GM23338 (cell line): ENCODE results near the gene ULK4. TPM values are rescaled to one million over a fixed set of nuclear protein-coding genes. Genes with fewer than 3 reads are reported as not detected.

Experiments
- ATAC-seq: fragments of 200-7000 bp; cut with Tn5 transposase; 3 replicates; pipeline ENCODE4 v1.9.1; 2020
- DNase-seq: peaks from one replicate; pipeline ENCODE4 v3.0.0-alpha.2; 2015; ENCODE audit warnings: low spot score
- H2AFZ ChIP-seq: fragments of 200-600 bp; sonication (generic); 2 replicates; pipeline ENCODE4 v1.8.0; 2016; ENCODE audit warnings: antibody characterized with exemption, mild to moderate bottlenecking, moderate library complexity
- H3F3A ChIP-seq: fragments of 200-600 bp; sonication (generic); replicated peaks from 2 replicates; pipeline ENCODE4 v1.8.0; 2017; ENCODE audit warnings: antibody characterized with exemption, mixed run types, low read depth
- H3K27ac ChIP-seq: fragments of 200-600 bp; sonication (generic); 2 replicates; pipeline ENCODE4 v1.6.1; 2016; ENCODE audit warnings: low read depth
- H3K27me3 ChIP-seq: fragments of 200-600 bp; sonication (generic); 2 replicates; pipeline ENCODE4 v1.8.0; 2016; ENCODE audit warnings: mild to moderate bottlenecking, mixed run types, moderate library complexity; ENCODE audit not compliant: insufficient read depth
- H3K36me3 ChIP-seq: fragments of 200-600 bp; sonication (generic); 2 replicates; pipeline ENCODE4 v1.8.0; 2016; ENCODE audit warnings: mild to moderate bottlenecking; ENCODE audit not compliant: insufficient read depth
- H3K4me1 ChIP-seq: fragments of 200-600 bp; sonication (generic); 2 replicates; pipeline ENCODE4 v1.8.0; 2016; ENCODE audit warnings: mild to moderate bottlenecking, moderate library complexity; ENCODE audit not compliant: insufficient read depth
- H3K4me2 ChIP-seq: fragments of 200-600 bp; sonication (generic); 2 replicates; pipeline ENCODE4 v1.7.1; 2017; ENCODE audit warnings: mixed run types
- H3K4me3 ChIP-seq: fragments of 200-600 bp; sonication (generic); 2 replicates; pipeline ENCODE4 v1.6.1; 2016; ENCODE audit warnings: mixed run types
- H3K79me2 ChIP-seq: fragments of 200-600 bp; sonication (generic); replicated peaks from 2 replicates; pipeline ENCODE4 v1.8.0; 2017; ENCODE audit warnings: mild to moderate bottlenecking; ENCODE audit not compliant: insufficient read depth
- H3K9me2 ChIP-seq: fragments of 200-600 bp; sonication (generic); 2 replicates; pipeline ENCODE4 v1.8.0; 2017; ENCODE audit not compliant: insufficient read depth
- H4K20me1 ChIP-seq: fragments of 200-600 bp; sonication (generic); replicated peaks from 2 replicates; pipeline ENCODE4 v1.8.0; 2017; ENCODE audit warnings: mild to moderate bottlenecking; ENCODE audit not compliant: insufficient read depth
- H3K27ac Mint-ChIP-seq: 2 replicates; pipeline ENCODE4 v1.8.0; 2020; ENCODE audit warnings: inconsistent platforms, mild to moderate bottlenecking, moderate library complexity, mixed read lengths
- H3K27me3 Mint-ChIP-seq: 3 replicates; pipeline ENCODE4 v1.8.0; 2022; ENCODE audit warnings: low read depth, mild to moderate bottlenecking, moderate library complexity, mixed read lengths, inconsistent platforms; ENCODE audit not compliant: insufficient read depth, poor library complexity
- H3K36me3 Mint-ChIP-seq: 3 replicates; pipeline ENCODE4 v1.8.0; 2021; ENCODE audit warnings: low read depth, mild to moderate bottlenecking, inconsistent platforms, moderate library complexity, mixed read lengths
- H3K4me1 Mint-ChIP-seq: 3 replicates; pipeline ENCODE4 v1.8.0; 2020; ENCODE audit warnings: mild to moderate bottlenecking, inconsistent platforms, mixed read lengths
- H3K4me3 Mint-ChIP-seq: 3 replicates; pipeline ENCODE4 v1.8.0; 2021; ENCODE audit warnings: moderate library complexity, mild to moderate bottlenecking, inconsistent platforms, mixed read lengths
- H3K9me3 Mint-ChIP-seq: 3 replicates; pipeline ENCODE4 v1.8.0; 2020; ENCODE audit warnings: moderate library complexity, mild to moderate bottlenecking, inconsistent platforms, mixed read lengths
- CREB1 ChIP-seq: fragments of 250-450 bp; sonication (Bioruptor Pico); IDR thresholded peaks from 2 replicates; pipeline ENCODE4 v1.5.0; 2020; ENCODE audit warnings: low read depth, mild to moderate bottlenecking, moderate library complexity
- EZH2 ChIP-seq: fragments of 200-600 bp; sonication (generic); IDR thresholded peaks from one replicate; pipeline ENCODE4 v1.8.0; 2017; ENCODE audit warnings: antibody characterized with exemption, mild to moderate bottlenecking, low read depth; ENCODE audit not compliant: unreplicated experiment
- EZH2phosphoT487 ChIP-seq: fragments of 200-600 bp; sonication (generic); IDR thresholded peaks from one replicate; pipeline ENCODE4 v1.8.1; 2018; ENCODE audit warnings: antibody characterized with exemption; ENCODE audit not compliant: unreplicated experiment
- JUNB ChIP-seq: IDR thresholded peaks from one replicate; pipeline ENCODE4 v1.6.1; 2016; ENCODE audit warnings: antibody characterized with exemption; ENCODE audit not compliant: unreplicated experiment
- NANOG ChIP-seq: IDR thresholded peaks from 2 replicates; pipeline ENCODE4 v1.6.1; 2016; ENCODE audit warnings: antibody characterized with exemption, borderline replicate concordance
- POLR2AphosphoS5 ChIP-seq: IDR thresholded peaks from 2 replicates; pipeline ENCODE4 v1.6.1; 2016; ENCODE audit warnings: antibody characterized with exemption, low read depth
- STAT1 ChIP-seq: IDR thresholded peaks from one replicate; pipeline ENCODE4 v1.6.1; 2016; ENCODE audit warnings: antibody characterized with exemption; ENCODE audit not compliant: unreplicated experiment
- ZNF114 ChIP-seq: fragments of 250-450 bp; sonication (Bioruptor Pico); IDR thresholded peaks from 2 replicates; pipeline ENCODE4 v1.5.0; 2020; ENCODE audit warnings: mild to moderate bottlenecking, moderate library complexity
- ZNF331 ChIP-seq: fragments of 250-450 bp; sonication (Bioruptor Pico); IDR thresholded peaks from 2 replicates; pipeline ENCODE4 v1.5.0; 2020; ENCODE audit warnings: low read depth, mild to moderate bottlenecking, moderate library complexity
- polyA plus RNA-seq: library from polyadenylated mRNA; unstranded; fragments of >200 nt; fragmentation: Nextera tagmentation; extraction: Ambion mirVana; gene quantifications from 2 replicates; pipeline ENCODE4 v1.2.1, GENCODE V29; 2016
- total RNA-seq: library from RNA; depleted of rRNA; stranded (reverse); fragments of >200 nt; shearing (Covaris generic); gene quantifications from 2 replicates; pipeline ENCODE4 v1.2.3, GENCODE V29; 2014
- TF ChIP-seq, protein P1 (sequence below): IDR thresholded peaks from one replicate; pipeline ENCODE4 v1.6.1; 2018; ENCODE audit warnings: antibody characterized with exemption; ENCODE audit not compliant: unreplicated experiment
- TF ChIP-seq, protein P2 (sequence below): IDR thresholded peaks from 2 replicates; pipeline ENCODE4 v1.6.1; 2016; ENCODE audit warnings: antibody characterized with exemption
- TF ChIP-seq, protein P3 (sequence below): fragments of 250-450 bp; sonication (Bioruptor Pico); IDR thresholded peaks from 2 replicates; pipeline ENCODE4 v1.5.0; 2020; ENCODE audit warnings: mild to moderate bottlenecking, moderate library complexity
- TF ChIP-seq, protein P4 (sequence below), 2 experiments: fragments of 200-600 bp in 1 of 2; sonication (generic) in 1 of 2; conservative IDR thresholded peaks; 2 replicates each; pipeline versions ENCODE4 v1.5.1 to v1.6.1; 2016 to 2017; ENCODE audit warnings: antibody characterized with exemption in 2 of 2, low read depth in 2 of 2, mild to moderate bottlenecking in 2 of 2, moderate library complexity in 1 of 2

The ULK4 gene
- total and polyA plus RNA-seq, 2 experiments from 2014 or later: 20.8 to 41.4 TPM

DNA sequence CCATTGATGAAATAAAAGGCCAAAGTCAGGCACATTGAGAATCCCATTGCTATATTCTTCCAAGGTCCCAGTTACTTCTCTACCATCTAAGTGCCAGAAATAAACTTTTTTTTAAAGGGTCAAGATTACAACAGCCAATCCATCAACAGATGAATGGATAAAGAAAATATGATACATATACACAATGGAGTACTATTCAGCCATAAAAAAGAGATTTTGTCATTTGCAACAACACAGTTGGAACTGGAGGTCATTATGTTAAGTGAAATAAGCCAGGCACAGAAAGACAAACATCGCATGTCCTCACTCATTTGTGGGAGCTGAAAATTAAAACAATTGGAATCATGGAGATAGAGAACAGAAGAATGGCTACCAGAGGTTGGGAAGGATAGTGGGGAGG, 25.5 kb downstream of the ULK4 start (continued):
- TF ChIP-seq, protein P1, sequence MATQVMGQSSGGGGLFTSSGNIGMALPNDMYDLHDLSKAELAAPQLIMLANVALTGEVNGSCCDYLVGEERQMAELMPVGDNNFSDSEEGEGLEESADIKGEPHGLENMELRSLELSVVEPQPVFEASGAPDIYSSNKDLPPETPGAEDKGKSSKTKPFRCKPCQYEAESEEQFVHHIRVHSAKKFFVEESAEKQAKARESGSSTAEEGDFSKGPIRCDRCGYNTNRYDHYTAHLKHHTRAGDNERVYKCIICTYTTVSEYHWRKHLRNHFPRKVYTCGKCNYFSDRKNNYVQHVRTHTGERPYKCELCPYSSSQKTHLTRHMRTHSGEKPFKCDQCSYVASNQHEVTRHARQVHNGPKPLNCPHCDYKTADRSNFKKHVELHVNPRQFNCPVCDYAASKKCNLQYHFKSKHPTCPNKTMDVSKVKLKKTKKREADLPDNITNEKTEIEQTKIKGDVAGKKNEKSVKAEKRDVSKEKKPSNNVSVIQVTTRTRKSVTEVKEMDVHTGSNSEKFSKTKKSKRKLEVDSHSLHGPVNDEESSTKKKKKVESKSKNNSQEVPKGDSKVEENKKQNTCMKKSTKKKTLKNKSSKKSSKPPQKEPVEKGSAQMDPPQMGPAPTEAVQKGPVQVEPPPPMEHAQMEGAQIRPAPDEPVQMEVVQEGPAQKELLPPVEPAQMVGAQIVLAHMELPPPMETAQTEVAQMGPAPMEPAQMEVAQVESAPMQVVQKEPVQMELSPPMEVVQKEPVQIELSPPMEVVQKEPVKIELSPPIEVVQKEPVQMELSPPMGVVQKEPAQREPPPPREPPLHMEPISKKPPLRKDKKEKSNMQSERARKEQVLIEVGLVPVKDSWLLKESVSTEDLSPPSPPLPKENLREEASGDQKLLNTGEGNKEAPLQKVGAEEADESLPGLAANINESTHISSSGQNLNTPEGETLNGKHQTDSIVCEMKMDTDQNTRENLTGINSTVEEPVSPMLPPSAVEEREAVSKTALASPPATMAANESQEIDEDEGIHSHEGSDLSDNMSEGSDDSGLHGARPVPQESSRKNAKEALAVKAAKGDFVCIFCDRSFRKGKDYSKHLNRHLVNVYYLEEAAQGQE: no peak
- TF ChIP-seq JUNB (no peak), NANOG (no peak), ZNF114 (no peak)

DNA sequence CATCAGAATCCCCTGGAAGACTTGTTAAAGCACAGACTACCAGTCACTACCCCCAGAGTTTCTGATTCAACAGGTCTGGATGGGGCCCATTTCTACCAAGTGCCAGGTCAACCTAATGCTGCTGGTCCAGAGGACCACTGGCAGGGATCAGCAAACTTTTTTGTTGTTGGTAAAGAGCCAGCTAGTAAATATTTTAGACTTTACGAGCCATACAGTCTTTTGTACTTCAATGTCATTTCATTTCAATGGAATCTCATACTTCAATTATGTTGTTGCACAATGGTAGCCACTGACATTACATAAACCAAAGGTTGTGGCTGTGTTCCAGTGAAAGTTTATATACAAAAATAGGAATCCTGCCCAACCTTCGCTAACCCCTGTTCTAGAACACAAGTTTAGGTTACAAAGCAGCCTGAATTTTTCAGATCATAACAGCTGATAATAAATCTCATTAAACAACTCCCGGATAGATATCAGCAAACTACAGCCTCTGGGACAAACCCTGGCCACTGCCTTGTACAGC, 28.7 kb downstream of the ULK4 start:
- no peaks in the 10 kb centered on the region for H3K9me2 ChIP-seq
- peaks cover 22% of the 10 kb centered on the region; the same call in 2 of the 3 replicates for H3K36me3 Mint-ChIP-seq
- H3K79me2 ChIP-seq: peaks cover 8% of the 10 kb centered on the region; the same call in 1 of the 2 replicates
- no peak overlapping the region for H2AFZ ChIP-seq
- H3K27me3 Mint-ChIP-seq: no peaks in the 10 kb centered on the region
- no peak overlapping the region for H3K4me2 ChIP-seq
- H3K4me1 ChIP-seq: no peaks in the 10 kb centered on the region
- no peak overlapping the region for H3K27ac Mint-ChIP-seq
- H3K4me3 Mint-ChIP-seq: no peak overlapping the region
- no peaks in the 10 kb centered on the region for H3K4me1 Mint-ChIP-seq
- no peaks in the 10 kb centered on the region for H4K20me1 ChIP-seq
- no peaks in the 10 kb centered on the region for H3K36me3 ChIP-seq
- ATAC-seq (no peak), DNase-seq (no peak)
- H3K27me3 ChIP-seq: no peaks in the 10 kb centered on the region
- no peak overlapping the region for H3K4me3 ChIP-seq
- H3F3A ChIP-seq: no peaks in the 10 kb centered on the region
- no peak overlapping the region for H3K27ac ChIP-seq
- H3K9me3 Mint-ChIP-seq: no peaks in the 10 kb centered on the region; the same call in 2 of the 3 replicates
- TF ChIP-seq EZH2 (no peak), EZH2phosphoT487 (no peak), STAT1 (no peak), JUNB (no peak), CREB1 (no peak), POLR2AphosphoS5 (no peak), NANOG (no peak), ZNF114 (no peak), ZNF331 (CRISPR knock-in tag) (no peak)
- TF ChIP-seq, protein P2, sequence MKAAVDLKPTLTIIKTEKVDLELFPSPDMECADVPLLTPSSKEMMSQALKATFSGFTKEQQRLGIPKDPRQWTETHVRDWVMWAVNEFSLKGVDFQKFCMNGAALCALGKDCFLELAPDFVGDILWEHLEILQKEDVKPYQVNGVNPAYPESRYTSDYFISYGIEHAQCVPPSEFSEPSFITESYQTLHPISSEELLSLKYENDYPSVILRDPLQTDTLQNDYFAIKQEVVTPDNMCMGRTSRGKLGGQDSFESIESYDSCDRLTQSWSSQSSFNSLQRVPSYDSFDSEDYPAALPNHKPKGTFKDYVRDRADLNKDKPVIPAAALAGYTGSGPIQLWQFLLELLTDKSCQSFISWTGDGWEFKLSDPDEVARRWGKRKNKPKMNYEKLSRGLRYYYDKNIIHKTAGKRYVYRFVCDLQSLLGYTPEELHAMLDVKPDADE: no peak
- TF ChIP-seq, protein P3, sequence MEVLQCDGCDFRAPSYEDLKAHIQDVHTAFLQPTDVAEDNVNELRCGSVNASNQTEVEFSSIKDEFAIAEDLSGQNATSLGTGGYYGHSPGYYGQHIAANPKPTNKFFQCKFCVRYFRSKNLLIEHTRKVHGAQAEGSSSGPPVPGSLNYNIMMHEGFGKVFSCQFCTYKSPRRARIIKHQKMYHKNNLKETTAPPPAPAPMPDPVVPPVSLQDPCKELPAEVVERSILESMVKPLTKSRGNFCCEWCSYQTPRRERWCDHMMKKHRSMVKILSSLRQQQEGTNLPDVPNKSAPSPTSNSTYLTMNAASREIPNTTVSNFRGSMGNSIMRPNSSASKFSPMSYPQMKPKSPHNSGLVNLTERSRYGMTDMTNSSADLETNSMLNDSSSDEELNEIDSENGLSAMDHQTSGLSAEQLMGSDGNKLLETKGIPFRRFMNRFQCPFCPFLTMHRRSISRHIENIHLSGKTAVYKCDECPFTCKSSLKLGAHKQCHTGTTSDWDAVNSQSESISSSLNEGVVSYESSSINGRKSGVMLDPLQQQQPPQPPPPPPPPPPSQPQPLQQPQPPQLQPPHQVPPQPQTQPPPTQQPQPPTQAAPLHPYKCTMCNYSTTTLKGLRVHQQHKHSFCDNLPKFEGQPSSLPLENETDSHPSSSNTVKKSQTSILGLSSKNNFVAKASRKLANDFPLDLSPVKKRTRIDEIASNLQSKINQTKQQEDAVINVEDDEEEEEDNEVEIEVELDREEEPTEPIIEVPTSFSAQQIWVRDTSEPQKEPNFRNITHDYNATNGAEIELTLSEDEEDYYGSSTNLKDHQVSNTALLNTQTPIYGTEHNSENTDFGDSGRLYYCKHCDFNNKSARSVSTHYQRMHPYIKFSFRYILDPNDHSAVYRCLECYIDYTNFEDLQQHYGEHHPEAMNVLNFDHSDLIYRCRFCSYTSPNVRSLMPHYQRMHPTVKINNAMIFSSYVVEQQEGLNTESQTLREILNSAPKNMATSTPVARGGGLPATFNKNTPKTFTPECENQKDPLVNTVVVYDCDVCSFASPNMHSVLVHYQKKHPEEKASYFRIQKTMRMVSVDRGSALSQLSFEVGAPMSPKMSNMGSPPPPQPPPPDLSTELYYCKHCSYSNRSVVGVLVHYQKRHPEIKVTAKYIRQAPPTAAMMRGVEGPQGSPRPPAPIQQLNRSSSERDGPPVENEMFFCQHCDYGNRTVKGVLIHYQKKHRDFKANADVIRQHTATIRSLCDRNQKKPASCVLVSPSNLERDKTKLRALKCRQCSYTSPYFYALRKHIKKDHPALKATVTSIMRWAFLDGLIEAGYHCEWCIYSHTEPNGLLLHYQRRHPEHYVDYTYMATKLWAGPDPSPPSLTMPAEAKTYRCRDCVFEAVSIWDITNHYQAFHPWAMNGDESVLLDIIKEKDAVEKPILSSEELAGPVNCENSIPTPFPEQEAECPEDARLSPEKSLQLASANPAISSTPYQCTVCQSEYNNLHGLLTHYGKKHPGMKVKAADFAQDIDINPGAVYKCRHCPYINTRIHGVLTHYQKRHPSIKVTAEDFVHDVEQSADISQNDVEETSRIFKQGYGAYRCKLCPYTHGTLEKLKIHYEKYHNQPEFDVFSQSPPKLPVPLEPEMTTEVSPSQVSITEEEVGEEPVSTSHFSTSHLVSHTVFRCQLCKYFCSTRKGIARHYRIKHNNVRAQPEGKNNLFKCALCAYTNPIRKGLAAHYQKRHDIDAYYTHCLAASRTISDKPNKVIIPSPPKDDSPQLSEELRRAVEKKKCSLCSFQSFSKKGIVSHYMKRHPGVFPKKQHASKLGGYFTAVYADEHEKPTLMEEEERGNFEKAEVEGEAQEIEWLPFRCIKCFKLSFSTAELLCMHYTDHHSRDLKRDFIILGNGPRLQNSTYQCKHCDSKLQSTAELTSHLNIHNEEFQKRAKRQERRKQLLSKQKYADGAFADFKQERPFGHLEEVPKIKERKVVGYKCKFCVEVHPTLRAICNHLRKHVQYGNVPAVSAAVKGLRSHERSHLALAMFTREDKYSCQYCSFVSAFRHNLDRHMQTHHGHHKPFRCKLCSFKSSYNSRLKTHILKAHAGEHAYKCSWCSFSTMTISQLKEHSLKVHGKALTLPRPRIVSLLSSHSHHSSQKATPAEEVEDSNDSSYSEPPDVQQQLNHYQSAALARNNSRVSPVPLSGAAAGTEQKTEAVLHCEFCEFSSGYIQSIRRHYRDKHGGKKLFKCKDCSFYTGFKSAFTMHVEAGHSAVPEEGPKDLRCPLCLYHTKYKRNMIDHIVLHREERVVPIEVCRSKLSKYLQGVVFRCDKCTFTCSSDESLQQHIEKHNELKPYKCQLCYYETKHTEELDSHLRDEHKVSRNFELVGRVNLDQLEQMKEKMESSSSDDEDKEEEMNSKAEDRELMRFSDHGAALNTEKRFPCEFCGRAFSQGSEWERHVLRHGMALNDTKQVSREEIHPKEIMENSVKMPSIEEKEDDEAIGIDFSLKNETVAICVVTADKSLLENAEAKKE (CRISPR knock-in tag): no peak
- TF ChIP-seq, protein P4, sequence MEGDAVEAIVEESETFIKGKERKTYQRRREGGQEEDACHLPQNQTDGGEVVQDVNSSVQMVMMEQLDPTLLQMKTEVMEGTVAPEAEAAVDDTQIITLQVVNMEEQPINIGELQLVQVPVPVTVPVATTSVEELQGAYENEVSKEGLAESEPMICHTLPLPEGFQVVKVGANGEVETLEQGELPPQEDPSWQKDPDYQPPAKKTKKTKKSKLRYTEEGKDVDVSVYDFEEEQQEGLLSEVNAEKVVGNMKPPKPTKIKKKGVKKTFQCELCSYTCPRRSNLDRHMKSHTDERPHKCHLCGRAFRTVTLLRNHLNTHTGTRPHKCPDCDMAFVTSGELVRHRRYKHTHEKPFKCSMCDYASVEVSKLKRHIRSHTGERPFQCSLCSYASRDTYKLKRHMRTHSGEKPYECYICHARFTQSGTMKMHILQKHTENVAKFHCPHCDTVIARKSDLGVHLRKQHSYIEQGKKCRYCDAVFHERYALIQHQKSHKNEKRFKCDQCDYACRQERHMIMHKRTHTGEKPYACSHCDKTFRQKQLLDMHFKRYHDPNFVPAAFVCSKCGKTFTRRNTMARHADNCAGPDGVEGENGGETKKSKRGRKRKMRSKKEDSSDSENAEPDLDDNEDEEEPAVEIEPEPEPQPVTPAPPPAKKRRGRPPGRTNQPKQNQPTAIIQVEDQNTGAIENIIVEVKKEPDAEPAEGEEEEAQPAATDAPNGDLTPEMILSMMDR (conservative IDR thresholded peaks at IDR 0.05; ENCODE audit: low read depth in 2 of 2): no peak
